GM10847 (cell line): ENCODE data around the gene PLXNA2.

Experiments used
- POLR2A ChIP-seq: IDR thresholded peaks from 2 replicates; pipeline ENCODE4 v1.6.1; 2011; ENCODE audit not compliant: insufficient read length; ENCODE audit errors: extremely low read depth

The PLXNA2 gene

DNA sequence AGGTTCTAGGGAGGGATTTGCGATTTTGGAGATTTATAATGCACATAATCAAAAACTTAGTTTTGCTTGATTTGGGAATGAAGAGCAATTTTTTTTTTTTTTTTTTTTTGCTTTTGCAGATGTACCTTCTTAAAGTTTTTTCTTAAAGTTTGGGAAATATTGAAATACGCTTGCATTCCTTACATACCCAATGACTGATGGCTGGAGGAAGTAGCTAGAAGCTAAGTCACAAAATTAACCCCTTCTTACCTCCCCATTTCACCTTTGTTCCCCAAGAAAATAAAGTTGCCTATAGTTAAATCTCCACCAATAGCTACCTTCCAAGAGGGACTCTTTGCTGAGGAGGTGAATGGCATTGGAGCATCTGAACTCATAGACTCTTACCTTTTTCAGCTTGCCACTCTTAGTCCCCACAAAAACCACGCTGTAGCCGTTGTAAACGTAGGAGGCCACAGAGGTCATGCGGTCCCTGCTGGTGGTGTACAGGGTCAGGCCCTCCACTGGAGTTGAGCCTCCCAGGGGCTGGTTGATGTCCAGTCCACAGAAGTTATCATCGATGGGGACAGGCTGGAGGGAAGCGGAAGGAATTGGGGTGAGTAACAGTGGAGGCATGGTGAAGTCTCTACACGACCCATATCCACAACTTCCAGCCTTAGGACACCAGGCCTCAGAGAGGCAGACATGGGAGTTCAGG, 34.1 kb downstream of the PLXNA2 start:
- TF ChIP-seq POLR2A: no peak

DNA sequence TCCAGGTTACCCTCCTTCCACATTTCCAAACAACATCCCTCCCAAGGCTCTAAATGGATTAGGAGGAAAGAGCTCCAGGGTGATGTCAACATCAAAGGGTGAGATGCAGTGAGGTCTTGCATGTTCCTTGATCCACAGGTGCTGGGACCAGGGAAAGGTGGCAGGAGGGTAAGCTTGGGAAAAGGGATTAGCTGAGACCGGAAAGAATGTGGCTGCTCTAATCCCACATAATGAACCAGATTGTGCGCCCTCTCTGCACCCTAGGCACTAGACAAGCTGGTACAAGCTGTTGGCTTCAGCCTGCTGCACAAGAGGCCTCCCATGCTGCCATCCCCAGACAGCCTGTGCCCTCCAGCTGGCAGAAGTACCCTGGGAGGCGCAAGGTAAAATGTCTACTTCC, 34.9 kb downstream of the PLXNA2 start:
- TF ChIP-seq POLR2A: no peak

DNA sequence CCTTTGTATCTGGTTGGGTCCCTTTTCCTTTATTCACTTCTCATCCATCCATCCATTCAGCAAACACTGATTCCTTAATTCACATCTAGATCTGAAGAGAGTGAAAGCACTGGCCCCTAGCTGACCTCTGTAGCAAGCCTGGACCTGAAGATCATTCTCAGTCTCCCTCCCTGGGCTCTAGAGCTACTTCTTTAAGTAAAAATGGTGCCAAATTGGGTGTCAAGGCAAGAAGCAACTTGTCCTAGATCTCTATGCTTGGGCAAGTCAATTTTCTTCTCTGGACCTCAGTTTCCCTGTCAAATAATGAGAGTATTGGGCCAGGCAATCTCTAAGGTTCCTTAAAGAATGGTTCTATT, 36.1 kb downstream of the PLXNA2 start:
- no peak for TF ChIP-seq POLR2A

DNA sequence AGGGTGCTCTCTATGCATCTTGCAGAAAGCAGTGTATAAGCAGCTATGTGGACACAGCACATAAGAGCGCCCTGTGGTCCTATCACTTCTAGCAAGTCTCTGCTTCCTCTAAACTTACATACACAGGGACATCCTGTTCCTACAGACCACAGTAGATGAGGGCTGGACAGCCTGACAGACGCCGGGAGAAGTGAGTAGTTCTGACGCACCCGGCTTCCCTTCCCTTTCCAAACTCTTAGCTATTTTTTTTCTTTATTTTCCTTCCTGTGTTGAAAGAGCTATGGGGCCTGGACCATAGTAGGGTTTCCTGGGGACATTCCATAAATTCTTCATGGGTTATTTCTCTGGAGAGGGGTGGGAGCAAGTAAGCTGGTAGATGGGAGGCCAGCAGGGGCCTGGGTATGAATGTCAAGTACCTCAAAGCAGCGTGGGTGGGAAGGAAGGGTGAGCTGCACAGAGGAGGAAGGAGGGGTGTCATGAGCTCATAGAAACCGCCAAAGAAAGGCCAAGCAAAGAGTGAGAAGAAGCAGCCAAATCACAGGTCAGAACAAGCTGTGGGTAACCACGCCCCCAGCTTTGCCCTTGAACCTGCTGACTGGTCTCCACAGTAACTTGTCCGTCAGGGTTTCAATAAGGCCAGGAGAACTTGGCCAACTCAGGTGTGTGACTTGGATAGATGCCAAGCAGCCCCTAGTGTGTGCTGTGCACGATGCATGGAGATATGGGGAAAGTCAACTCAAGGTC, 36.6 kb downstream of the PLXNA2 start:
- TF ChIP-seq POLR2A: no peak

DNA sequence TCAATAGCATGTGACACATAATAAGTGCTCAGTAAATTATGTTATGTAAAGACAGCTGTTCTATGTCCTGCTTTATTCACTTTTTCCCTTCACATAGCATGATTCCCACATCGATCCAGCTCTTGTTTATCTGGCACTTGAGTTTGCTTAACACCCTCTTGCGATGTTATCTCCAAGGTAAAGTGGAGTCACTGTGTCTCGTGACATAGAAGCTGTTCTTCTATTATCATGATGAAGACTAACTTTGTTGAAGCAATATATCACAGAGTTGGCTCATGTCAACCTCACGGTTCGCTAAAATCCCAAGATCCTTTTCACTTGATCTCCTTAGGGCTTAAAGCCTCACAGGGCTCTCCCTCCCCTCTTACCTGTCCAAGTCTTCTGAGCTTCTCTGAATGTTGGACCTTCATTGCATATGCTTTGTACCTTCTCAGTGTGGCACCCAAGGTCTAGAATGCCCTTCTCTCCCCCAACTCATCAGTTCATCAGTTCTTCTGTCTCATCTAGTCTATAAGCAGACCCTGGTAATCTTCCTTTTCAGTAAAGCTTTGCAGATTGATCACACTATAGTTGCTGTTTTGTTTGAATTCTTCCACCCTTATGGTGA, 38.0 kb downstream of the PLXNA2 start:
- no peak for TF ChIP-seq POLR2A

DNA sequence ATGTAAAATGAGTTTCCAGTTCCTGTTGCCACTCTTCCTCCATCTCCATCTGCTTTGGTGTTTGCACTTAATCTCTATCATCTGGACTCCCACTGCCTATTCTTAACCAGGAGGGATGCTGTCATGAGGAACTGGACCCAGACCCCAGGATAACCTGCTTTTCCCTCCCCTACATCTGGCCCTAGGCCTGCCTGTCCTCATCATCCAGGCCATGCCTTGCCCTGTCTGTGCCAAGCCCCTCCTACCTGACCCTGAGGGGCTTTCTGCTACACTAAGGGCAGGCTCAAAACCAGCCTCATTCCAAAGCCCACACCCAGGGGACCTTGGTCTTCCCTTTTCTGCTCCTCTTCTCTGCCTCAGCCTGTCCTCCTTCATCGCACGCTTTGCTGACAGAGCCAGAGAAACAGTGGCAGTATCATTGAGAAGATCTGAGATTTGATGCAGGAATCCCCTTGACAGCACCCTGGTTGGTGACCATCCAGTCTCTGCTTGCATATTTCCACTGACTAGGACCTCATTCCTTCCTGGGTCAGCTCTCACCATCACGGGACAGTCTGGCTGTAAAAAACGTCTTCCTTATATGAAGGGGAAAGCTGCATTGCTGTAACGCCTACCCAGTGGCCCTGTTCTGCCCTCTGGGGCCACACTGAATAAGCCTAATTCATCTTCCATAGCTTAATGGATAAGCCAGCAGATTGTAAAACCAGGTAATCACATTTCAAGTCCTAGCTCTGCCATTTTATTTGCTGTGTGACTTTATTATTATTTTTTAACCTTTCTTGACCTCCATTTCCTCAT, 38.8 kb downstream of the PLXNA2 start:
- TF ChIP-seq POLR2A: no peak

DNA sequence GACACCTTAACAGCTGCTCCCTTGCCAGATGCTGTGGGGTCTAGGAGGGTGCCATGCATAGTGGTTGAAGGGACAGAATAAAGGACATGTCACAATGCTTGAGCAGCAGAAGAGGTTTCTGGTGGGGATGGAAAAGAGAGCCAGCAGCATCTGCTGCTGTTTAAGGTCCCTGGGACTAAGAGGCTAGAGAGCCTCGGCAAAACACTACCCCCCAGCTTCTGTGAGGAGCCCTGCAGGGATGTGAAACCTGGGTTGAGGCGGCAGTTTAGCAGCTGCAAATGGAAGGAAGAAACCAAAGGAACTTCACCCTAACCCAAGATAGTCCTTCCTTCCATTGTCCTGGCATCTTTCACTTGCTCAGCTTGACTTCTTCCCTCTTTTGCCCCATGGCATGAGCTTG, 39.4 kb downstream of the PLXNA2 start:
- no peak for TF ChIP-seq POLR2A

DNA sequence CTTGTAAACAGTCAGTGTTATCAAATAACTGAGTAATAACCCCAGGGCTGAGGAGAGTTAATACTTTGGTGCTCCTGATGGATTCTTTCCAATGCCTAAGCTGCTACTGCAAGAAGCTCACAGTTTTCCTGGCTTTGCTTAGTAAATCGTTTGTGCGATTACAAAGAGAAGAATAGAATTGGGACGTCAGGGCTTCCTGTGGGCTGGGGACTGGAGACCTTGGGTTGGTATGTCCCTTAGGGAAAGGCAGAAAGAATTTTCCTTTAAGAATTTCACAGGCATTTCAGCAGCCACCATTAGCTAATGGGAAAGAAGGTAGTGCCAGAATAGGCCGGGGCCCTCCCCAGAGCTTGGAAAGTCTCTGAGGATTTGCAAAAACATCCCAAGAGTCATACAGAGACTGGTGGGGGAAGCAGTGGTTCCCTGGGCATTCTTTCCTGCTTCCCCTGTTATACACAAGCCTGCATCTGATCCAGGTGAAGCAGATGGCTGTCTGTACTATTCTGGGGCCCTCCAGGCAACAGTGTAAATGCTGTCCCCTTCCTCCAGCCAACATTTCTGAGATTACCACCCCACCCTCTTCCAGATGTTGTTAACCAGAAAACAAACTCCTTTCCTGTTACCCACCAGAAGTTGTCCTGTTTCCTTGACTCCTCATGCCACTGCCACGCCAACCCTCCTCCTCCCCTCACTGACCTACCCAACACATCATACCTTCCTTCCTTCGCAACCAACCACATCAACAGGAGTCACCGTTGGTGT, 40.2 kb downstream of the PLXNA2 start:
- no peak for TF ChIP-seq POLR2A

DNA sequence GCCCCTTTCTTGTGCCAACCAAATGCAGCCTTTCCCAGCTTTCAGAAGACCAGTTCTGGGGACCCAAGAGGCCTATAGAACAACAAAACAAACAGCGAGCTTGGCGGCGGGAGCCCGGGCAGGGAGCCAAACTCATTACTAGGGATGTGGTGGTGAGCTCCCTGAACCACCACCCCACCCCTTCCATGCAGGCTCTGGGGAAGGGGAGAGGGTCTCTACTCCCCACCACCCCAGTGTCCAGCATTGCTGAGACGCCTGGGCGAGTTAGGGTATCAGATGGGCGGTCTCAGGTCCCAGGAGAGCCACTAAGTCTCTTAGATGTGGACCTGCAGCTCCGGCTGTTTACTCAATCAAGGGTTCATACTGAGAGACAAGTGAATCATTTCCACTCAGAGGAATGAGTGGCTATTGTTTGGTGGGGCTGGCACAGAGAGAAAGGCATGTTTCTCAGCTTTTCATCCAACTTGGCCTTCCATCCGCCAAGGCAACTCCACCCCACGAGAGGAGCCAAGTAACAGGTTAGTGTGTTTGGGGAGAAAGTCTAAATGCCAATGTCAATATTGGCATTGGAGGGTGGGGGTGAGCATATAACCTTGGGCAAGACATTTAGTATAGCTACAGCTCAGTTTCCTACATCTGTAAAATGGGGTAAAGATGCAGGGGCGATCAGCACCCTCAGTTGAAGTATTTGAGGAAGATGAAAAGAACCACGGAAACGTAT, 40.9 kb downstream of the PLXNA2 start:
- no peak for TF ChIP-seq POLR2A

DNA sequence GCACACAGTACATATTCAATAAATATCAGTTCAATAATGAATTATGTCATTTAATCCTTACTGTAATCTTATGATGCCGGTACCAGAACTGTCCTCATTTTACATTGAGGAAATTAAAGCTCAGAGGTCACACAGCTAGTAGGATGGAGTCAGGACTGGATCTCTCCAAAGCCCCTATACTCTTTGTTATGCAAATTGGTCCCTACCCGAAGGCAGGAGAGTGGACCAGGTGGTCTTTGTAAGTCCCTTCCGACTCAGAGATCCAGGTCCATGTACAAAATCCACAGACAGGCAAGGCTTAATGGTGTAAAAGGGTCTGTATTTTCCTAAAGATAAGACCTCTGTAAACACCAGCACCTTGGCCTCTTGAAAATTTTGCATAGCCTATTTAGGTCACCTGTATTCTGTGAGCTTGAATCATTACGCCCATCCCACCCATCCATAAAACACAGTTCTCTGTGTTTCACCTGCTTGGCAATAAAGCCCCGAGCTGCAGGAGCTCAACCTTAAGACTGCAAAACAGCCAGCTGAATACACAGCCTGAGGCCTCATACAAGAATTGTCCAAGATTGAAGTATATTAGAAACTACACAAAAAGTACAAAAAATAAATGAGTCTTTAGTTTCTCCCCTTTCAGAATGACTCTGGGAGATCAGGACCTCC, 41.7 kb downstream of the PLXNA2 start:
- TF ChIP-seq POLR2A: no peak

DNA sequence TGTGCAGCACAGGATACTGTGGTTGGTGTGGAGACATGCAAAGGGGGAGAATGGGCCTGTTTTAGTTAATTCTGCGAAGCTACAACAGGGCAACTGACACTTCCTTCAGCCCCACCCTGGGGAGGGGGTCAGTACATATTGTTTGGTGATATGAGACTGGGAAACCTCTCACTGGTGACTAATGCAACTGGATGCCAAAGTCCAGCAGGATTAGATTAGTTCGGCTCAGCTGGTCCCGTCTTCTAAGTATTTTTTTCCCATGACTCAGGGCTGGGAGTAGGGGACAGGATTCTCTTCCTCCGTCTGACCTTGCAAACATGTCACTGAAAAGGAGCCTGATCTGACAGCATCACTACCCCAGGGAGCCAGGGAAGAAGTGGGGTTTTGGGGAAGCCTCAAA, 43.0 kb downstream of the PLXNA2 start:
- TF ChIP-seq POLR2A: no peak

DNA sequence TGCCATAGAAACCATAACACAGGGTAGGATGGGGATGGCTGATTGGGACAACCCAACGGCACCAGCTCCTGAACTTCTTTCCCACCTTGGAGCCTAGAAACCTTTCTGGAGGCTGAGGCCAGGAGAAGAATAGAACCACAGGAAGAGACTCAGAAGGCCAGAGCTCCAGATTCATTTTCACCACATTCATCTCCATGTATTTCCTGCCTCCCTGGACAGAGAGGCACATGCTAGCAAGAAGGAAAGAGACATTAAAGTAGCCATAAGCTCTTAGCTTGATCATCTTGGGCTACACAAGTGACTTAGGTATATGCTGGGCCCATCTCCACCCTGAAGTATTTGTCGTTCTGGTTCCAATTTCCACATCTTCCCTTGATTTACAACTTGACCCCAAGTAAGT, 44.1 kb downstream of the PLXNA2 start:
- no peak for TF ChIP-seq POLR2A

DNA sequence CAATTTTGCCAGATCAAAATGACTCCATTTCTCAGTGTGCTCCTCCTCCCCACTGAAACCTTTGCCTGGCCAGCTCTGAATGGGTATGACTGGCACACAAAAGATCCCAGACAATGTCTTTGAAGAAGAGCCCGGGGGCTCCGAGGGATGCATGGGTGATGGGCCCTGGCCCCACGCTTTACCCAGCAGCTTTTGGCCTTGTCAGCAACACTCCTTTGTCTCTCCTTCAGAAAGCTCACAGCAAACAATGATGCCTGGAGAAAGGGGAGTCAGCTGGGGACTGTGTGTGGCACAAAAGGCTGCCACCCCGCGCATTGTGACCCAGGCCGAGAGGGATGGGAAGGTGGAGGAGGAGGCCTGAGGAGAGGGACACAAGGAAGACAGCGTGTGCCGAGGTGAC, 45.9 kb downstream of the PLXNA2 start:
- no peak for TF ChIP-seq POLR2A

DNA sequence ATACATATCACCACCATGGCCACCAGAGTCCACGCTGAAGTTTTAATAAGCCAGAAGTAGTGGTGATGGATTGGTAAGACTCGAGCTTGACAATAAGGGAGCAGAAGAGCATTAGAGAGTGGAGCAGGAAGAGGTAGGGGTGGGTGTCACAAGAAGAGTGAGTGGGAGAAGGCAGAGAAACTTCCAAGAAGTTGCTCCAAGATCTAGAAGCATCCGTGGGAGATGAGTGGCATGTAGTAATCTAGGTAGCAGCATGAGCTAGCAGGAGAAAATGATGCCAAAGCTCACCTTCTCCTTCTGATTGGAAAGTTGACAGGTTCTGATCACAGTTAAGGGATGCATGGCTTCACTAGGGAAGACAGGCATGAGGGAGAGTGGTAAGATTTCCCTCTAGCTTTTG, 49.2 kb downstream of the PLXNA2 start:
- TF ChIP-seq POLR2A: no peak
